GM19438 (cell line): ENCODE data around the gene WSCD2.

Source experiments
- ATAC-seq: cut with Tn5 transposase; IDR thresholded peaks from one replicate; pipeline ENCODE4 v1.9.1; 2021; ENCODE audit warnings: low read depth; ENCODE audit not compliant: unreplicated experiment

WSCD2 gene

DNA sequence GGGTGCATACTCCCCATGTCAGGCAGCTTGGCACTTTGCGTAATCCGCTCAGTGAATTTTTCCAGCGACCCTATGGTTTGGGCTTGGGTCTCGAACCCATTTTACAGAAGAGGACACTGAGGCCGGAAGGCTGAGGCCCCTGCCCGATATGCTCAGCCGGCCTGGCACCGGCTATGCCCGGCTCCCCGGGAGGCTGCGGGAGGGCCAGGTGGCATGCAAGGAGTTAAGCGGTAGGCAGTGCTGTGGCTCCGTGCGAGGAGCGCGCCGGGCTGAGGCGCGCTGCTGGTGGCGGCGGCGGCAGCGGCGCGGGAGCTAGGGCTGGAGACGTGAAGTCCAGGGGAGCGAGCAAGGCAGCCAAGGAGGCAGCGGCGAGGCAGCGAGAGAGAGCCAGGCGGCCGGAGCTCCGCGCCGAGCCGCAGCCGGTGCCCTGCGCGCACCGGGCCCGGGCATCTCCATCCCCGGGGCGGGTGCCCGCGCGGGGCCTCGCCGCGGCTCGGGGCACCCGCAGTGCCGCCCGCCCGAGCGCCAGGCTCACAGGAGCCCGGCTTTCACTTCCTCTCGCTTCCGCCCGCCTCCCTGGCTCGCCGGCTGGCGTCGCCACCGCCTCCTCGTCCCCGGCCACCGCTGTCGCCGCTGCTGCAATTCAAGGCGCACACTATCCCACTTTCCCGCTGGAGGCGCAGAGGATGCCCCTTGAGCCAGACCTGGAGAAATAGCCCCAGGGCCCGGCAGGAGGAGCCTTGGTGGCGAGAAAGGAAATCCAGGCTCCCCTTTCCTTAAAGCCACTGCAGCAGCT lies at the start of gene WSCD2:
WSCD2 (plus strand) TSS at position 272 of the 796 bp plus-strand sequence. CDS start 66,545 bp downstream, outside the sequence.
- no peak for ATAC-seq

DNA sequence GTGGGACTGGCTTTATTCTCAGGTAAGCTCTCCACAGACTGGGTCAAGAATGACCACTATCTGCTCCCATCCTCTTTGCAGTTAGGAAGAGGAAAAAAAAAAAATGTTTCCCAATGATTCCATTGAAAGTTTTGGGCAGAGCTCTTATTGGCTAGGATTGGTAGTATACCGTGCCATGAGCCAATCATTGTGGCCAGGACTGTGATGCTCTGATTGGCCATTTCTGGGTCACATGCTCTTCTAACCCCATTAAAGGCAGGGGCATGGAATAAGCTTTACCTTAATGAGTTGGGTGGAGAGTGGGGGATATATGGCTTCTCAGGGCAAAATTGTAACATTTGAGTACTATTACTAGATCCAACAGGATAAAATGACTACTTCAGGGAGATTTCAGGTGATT lies 49.4 kb upstream of the WSCD2 start:
- no peak for ATAC-seq

- ATAC-seq = no peak
These were observed 48.7 kb upstream of the WSCD2 start for GRCh38 chr12:108080363-108080762.

- ATAC-seq = no peak
These were observed 46.6 kb upstream of the WSCD2 start for GRCh38 chr12:108082485-108082884.

- ATAC-seq = no peak
These were observed 41.2 kb upstream of the WSCD2 start for GRCh38 chr12:108087900-108088299.

- ATAC-seq = no peak
These were observed 38.8 kb upstream of the WSCD2 start for GRCh38 chr12:108090107-108090899.

DNA sequence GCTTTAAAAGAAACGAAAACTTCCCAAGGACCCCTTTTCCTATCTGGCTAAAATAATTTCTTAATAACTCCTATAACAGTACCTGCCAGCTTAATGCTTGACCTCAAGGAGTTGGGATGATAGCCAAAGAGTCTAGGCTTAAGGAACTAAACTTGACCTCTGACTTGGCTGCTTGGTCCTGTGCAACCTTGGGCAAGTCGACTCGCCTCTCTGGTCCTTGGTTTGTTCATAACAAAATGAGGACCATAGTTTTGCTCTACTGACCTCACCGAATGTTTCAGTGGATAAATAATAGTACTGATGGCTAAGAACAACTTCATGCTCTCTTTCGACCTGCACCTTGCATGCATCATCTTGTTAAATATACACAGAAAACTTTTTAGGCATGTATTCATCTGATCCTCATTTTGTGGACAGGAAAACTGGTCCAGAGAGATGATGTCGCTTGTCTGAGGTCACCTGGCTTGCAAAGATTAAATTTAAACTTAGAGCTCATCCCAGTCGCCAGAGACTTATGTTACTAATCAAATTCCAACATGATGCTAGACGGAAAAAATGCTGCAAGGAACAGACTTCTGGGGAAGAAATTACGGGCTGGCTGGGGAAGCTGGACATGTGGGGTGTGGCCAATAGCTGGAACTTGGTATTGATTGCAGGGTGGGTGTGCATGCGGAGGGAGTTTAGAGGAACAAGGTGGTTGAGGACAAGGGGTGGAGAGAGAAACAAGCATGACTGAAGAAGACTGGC lies 38.0 kb upstream of the WSCD2 start:
- no peak for ATAC-seq

- no peak for ATAC-seq
These were observed 37.4 kb upstream of the WSCD2 start for GRCh38 chr12:108091679-108092051.

- no peak for ATAC-seq
These were observed 35.9 kb upstream of the WSCD2 start for GRCh38 chr12:108093209-108093608.

GRCh38 chr12:108094056-108094649 lies 34.9 kb upstream of the WSCD2 start:
- no peak for ATAC-seq

GRCh38 chr12:108097160-108097911 lies 31.8 kb upstream of the WSCD2 start:
- no peak for ATAC-seq

DNA sequence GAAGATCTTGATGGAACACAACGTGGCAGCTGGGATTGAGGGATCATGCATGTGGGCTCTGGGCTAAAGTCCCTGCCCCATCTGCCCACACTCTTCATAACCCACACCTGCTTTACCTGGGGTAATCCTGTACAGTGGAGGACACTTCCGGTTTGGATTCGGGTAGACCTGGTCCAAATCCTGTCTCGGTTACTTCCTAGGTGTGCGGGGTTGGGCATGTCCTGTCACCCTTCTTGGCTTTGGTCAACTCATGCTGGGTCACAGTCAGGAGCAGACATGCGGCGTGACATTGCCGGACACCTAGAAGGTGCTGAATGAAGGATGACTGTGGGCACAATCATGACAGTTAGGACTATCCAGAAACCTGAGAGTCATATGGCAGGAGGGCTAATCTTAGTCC lies 30.7 kb upstream of the WSCD2 start:
- ATAC-seq = no peak

DNA sequence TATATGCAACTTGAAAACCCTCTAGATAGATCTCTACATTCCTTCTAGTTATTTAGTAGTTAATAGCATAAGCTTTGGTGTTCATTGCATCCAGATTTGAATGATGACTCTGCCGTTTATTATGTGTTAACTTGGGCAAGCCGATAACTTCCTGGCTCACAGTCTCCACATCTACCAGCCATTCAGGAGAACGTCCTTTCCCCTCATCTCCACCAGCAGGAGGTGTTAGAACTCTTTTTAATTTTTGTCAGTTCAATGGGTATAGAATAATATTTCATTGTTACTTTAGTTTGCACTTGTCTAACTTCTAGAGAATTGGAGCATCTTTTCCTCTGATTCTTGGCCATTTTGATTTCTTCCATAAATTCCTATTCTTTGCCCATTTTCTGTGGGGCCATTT lies 30.0 kb upstream of the WSCD2 start:
- no peak for ATAC-seq

- ATAC-seq = no peak
These were observed 29.2 kb upstream of the WSCD2 start for GRCh38 chr12:108099778-108100489.

DNA sequence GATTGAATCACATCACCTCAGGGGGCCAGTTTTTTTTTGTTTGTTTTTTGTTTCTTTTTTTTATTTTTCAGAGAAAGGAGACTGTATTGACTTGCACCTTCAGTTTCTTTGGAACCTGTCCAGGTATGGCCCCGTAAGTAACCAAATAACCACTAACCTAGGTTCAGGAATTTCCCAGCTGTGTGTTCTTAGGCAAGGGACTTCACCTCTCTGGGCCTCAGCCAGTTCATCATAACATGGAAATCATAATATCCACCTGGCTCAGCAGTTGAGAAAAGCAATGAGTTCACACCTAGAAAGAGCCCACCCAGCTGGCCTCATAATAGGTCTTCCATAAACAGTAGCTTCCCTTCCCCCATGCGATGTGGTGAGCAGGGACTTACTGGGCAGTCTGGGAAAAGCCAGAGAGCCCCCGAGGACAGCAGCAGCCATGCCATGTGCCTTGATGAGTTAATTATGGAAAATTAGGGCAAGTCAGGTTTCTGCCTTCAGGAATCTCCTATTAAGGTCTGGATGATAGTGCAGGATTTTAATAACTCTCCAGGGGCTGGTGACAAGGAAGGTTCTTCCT lies 27.4 kb upstream of the WSCD2 start:
- ATAC-seq = no peak

DNA sequence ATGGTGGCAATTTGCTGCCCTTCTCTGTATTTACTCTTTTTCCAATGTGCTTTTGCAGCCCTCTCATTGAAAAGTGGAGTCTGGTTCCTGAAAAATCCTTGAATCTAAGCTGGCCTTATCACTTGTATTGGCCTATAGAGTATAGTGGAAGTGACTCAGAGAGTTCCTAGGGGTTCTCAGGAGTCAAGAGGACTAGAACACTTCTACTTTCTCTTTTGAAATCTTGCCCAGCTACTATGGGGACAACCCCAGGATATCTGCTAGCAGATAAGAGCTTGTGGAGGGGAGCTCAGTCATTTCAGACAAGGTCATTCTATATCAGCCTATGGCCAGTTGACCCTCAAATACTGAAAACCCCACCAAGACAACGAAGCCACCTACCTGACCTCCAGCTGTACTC lies 26.7 kb upstream of the WSCD2 start:
- no peak for ATAC-seq

GRCh38 chr12:108103087-108103486 lies 26.0 kb upstream of the WSCD2 start:
- ATAC-seq = no peak

- ATAC-seq = no peak
These were observed 25.6 kb upstream of the WSCD2 start for GRCh38 chr12:108103517-108103916.

DNA sequence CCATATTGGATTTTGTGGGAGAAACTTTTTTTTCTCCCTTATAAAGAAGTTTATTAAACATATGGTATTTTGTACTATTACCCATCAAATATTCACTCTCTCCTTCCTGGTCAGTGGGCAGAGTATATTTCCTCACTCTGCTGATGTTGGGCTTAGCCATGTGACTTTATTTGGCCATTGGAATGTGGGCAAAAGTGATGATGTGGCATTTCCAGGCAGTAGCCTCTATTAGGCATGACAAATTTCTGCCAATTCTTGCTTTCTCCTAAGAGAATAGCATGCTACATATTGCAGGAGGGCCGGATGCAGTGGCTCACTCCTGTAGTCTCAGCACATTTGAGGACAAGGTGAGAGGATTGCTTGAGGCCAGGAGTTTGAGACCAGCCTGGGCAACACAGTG lies 24.4 kb upstream of the WSCD2 start:
- no peak for ATAC-seq
